DND-41 (cell line): Measurements from ENCODE around the gene ANXA2.

ENCODE experiments used
- CTCF ChIP-seq: IDR thresholded peaks from 2 replicates; pipeline ENCODE4 v1.5.1; 2012; ENCODE audit warnings: borderline replicate concordance, low read length, moderate library complexity, mild to moderate bottlenecking; ENCODE audit not compliant: poor library complexity, severe bottlenecking; ENCODE audit errors: extremely low read depth
- EZH2 ChIP-seq: IDR thresholded peaks from 3 replicates; pipeline ENCODE4 v1.6.1; 2012; ENCODE audit warnings: borderline replicate concordance, low read depth, mild to moderate bottlenecking, moderate library complexity, low read length, inconsistent platforms; ENCODE audit not compliant: severe bottlenecking

DNA sequence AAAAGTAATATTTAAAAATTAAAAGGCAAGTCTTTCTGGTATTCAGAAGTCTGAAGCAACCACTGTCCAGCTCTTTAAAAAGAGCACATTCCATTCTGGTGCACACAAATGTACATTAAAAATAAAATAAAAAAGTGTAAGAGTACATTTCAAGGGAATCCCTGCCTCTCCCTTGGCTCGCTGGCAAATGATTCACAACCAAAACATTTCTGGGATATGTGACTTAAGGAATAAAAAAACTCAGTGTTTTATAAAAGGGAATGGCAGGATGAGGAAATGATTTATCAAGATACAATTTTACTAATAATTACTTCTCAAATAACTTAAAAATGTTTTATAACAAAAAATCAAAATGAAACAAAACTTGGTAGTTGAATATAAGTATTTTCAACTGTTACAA, 23.8 kb upstream of the ANXA2 start:
- no peak for TF ChIP-seq CTCF
- TF ChIP-seq EZH2, result no peak
